ENCODE measurements around the gene DOCK2. TPM values are rescaled to one million over a fixed set of nuclear protein-coding genes. Genes with fewer than 3 reads are reported as not detected.

The DOCK2 gene
- total RNA-seq, 1 donor from 2014 or later, result 7.5 TPM

DNA sequence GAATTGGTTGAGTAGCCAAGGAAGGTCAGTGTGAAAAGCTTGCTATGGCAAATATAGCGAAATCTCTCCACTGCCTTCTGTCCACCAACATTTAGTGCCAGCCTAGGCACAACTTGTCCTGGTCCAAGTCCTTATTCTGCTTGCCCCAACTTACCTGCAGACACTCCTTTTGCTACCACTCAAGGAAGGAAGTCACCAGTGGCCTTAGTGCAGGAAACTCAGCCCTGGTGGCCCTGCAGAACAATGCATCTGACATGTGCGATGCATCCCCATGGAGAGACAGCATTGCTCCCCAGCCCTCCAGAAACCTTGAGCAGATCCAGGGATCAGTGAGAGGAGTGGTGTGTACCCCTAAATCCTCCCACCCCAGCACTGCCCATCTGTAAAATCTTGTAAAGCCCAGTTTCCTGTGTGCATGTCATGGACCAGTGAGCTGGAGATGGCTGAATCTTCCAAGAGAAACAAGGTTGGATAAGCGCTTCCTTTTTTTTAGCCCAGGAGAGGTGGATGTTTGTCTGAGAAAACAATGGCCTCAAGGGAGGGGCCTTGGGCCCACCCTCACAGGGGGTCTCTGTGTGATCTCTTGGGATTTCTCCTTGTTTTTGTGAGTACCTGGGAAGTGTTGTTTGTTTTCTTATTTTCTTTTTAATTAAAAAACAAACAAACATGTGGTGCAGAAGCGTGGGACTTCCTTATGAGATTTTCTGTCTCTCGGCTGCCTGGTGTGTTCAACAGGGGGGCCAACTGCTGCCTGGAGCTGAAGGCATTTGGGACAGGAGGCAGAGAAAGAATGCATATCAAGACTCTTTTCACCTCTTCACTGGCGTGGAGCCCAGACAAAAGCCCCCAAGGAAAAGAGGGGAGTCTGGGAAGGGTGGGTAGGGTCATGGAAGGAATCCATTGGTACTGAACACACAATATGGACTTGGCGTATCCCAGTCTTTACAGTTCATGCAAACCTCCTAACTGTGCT is 472.3 kb downstream of the DOCK2 start:
- intact Hi-C loops (cut with micrococcal nuclease), result no loop called here
- ATAC-seq (no peak), DNase-seq (no peak)

- ATAC-seq, result no peak
- intact Hi-C loops (cut with micrococcal nuclease), result no loop called here
- no peak for DNase-seq
Observed at GRCh38 chr5:170110403-170111087, 473.5 kb downstream of the DOCK2 start.

- intact Hi-C loops (cut with micrococcal nuclease), result no loop called here
- no peak for DNase-seq
- no peak for ATAC-seq
Observed at GRCh38 chr5:170111088-170111785, 474.2 kb downstream of the DOCK2 start.

DNA sequence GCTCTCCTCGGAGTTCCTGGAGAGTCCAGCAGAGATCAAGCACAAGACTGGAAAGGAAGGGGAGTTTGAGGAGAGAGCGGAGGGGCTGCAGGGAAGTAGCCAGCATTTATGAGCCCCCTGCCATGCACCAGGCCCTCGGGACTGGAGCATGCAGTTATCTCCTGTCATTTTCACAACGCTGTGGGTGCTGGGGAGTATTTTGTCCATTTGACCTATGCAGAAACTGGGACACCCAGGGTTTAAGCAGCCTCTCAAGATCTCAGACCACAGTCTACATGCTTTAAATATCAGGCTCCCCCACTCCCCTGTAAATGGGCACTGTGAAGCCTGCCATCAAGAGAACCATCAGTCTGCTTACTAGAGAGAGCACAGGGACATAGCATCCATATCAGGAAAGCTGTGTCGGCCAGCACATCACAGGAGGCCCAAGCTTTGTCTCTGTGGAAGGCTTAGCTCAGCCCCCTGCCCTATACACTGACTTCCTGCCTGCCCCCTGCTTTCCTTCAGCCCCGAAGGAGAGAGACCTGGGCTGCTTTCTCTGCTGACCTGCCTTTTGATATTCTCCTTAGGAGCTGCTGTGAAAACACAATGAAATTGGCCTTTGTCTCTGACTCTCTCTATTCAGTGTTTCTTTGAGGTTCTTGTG is 475.9 kb downstream of the DOCK2 start:
- DNase-seq (no peak), ATAC-seq (no peak)
- intact Hi-C loops (cut with micrococcal nuclease), result no loop called here

DNA sequence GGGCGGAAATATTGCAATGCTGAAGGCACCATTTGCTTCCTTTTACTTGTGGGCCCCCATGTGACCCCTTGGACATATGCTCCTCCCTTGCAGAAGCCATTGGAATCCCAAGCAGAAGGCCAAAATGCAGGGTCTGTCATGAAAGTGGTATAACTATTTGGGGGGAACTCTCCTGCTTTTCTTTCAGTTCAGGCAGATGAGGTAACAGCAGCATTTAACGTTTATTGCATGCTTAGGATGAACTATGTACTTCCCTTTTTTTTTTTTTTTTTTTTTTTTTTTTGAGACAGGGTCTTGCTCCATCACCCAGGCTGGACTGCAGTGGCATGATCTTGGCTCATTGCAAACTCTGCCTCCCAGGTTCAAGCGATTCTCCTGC is 476.4 kb downstream of the DOCK2 start:
- ATAC-seq (no peak), DNase-seq (no peak)
- intact Hi-C loops (cut with micrococcal nuclease), result no loop called here

DNA sequence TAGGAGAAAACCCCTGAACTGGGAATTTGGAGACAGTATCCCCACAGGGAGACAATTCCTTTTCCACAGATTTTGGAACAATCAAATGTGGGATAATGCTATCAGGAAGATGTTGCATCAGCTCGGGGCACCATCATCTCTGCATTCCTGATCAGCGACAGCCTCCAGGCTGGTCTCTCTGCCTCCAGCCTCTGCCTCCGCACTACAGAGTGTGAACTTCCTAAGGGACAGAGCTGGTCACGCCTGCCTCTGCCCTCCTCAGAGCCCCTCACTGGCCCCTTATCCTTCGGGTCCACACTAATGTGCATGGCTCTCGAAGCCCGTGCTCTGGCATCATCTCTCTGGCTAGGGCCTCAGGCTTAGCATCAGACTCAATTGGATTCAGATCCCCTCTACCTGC is 477.2 kb downstream of the DOCK2 start:
- ATAC-seq, result no peak
- intact Hi-C loops (cut with micrococcal nuclease), result no loop called here
- DNase-seq, result no peak

DNA sequence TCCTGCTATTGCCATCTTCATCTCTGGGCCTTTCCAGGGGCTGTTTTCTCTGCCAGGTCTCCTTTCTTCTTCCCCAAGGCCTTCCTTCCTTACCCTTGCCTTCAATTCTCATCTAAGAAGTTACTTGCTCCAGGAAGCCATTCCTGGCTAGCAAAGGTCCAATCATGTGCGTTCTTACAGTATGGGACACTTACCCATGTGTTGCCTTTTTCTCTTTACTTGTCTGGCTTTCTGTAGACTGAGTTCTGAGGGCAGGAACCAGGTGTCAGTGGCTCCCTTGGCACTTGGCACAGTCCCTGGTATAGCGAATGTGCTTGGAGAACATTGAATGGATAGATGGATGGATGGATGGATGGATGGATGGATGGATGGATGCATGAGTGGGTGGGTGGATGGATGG is 478.9 kb downstream of the DOCK2 start:
- DNase-seq (no peak), ATAC-seq (no peak)
- intact Hi-C loops (cut with micrococcal nuclease), result no loop called here

- ATAC-seq (no peak), DNase-seq (no peak)
- intact Hi-C loops (cut with micrococcal nuclease), result no loop called here
Observed at GRCh38 chr5:170117736-170118135, 480.7 kb downstream of the DOCK2 start.

- intact Hi-C loops (cut with micrococcal nuclease), result no loop called here
- no peak for DNase-seq
- no peak for ATAC-seq
Observed at GRCh38 chr5:170120576-170120975, 483.5 kb downstream of the DOCK2 start.

GRCh38 chr5:170121321-170121720 is 484.2 kb downstream of the DOCK2 start:
- ATAC-seq, result no peak
- intact Hi-C loops (cut with micrococcal nuclease), result no loop called here

GRCh38 chr5:170126061-170126460 is 489.0 kb downstream of the DOCK2 start:
- intact Hi-C loops (cut with micrococcal nuclease), result no loop called here
- DNase-seq (no peak), ATAC-seq (no peak)

More at GRCh38 chr5:170121321-170121720, 484.2 kb downstream of the DOCK2 start:
- no peak for DNase-seq

DNA sequence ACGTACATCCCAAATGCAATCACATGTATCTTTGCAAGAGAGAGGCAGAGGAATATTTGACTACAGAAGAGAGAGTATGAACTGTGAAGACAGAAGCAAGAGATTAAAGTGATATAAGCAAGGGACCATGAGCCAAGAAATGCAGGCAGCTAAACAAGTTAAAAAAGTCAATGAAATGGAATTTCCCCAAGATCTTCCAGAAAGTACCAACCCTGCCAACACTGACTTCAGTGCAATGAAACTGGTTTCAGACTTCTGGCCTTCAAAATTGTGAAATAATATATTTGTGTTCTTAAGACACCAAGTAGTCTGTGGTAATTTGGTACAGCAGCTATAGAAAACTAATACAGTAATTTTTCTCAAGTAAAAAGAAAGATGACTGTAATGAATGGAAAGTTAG is 489.6 kb downstream of the DOCK2 start:
- DNase-seq (no peak), ATAC-seq (no peak)
- intact Hi-C loops (cut with micrococcal nuclease), result no loop called here

DNA sequence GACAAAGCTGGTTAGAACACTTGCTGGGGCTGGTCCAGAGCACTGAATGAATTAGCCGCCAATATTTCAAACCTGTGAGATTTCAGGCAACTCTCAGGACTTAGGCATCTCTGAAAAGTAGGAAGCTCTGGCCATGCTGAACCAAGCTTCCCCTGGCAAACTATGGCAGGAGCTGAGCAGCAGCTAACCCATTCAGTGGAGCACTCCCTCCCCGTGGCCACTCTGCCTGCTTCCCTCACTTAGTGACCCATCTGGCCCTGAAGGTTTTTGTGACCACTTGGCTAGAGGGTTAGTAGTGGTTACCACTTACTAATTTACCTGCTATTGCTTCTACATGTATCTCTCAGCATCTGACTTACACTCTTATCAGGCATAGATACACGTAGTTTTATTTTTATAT is 494.2 kb downstream of the DOCK2 start:
- ATAC-seq (no peak), DNase-seq (no peak)
- intact Hi-C loops (cut with micrococcal nuclease), result no loop called here

- ATAC-seq (no peak), DNase-seq (no peak)
- intact Hi-C loops (cut with micrococcal nuclease), result no loop called here
Observed at GRCh38 chr5:170132269-170132975, 495.3 kb downstream of the DOCK2 start.

Small RNAs within 50 kb of the gene (microRNA-seq; reads per million reads assigned to microRNA genes)
- not detected for gene MIR378E (ENCODE audit: borderline number of aligned reads)

Other genes with a start within 250 kb of the DOCK2 start
- gene SPDL1, start 53.5 kb upstream of the DOCK2 start, total RNA-seq, result 3.5 TPM